HUDEP-2 (cell line): ENCODE results near the gene AGER.

Source experiments
- DNase-seq, 76 experiments: peaks; one replicate each; lab custom pipeline; 2025; ENCODE audit not compliant: unreplicated experiment in 76 of 76; lab: John Stamatoyannopoulos, UW

The AGER gene

GRCh38 chr6:32174416-32174815, 9.6 kb downstream of the AGER start:
- DNase-seq = no peak

GRCh38 chr6:32173051-32173727, 10.9 kb downstream of the AGER start:
- no peak for DNase-seq

- no peak for DNase-seq
These were observed 12.8 kb downstream of the AGER start for GRCh38 chr6:32171234-32171633.

GRCh38 chr6:32170294-32170693, 13.8 kb downstream of the AGER start:
- no peak for DNase-seq

- peak in 8 of 76 experiments; percentile 21 to 48 (median 28) for DNase-seq
These were observed 15.1 kb downstream of the AGER start for GRCh38 chr6:32168807-32169591.

- DNase-seq = peak in 4 of 76 experiments; percentile 31 to 46 (median 36)
These were observed 15.7 kb downstream of the AGER start for GRCh38 chr6:32168350-32168749.

- DNase-seq = peak in 72 of 76 experiments; percentile 60 to 97 (median 83)
These were observed 16.2 kb downstream of the AGER start for GRCh38 chr6:32167761-32168262.

GRCh38 chr6:32167154-32167760, 16.8 kb downstream of the AGER start:
- DNase-seq = no peak

- DNase-seq = peak in 2 of 76 experiments; percentile 20
These were observed 17.5 kb downstream of the AGER start for GRCh38 chr6:32166411-32167061.

GRCh38 chr6:32164295-32164694, 19.8 kb downstream of the AGER start, which contains the start of gene EGFL8:
TSS of gene EGFL8 (plus strand) at chr6:32164595. CDS start at chr6:32166166, 1,571 bp downstream.
- DNase-seq = no peak

- DNase-seq = no peak
These were observed 20.3 kb downstream of the AGER start for GRCh38 chr6:32163559-32164258.

- DNase-seq = no peak
These were observed 26.0 kb downstream of the AGER start for GRCh38 chr6:32158052-32158451.

- no peak for DNase-seq
These were observed 27.2 kb downstream of the AGER start for GRCh38 chr6:32156891-32157290.

- peak in 28 of 76 experiments; percentile 66 to 97 (median 87) for DNase-seq
These were observed 29.4 kb downstream of the AGER start for GRCh38 chr6:32154514-32155161.

GRCh38 chr6:32153564-32154513, 30.2 kb downstream of the AGER start, which contains the start of gene PPT2:
TSS of gene PPT2 (plus strand) at chr6:32154141. CDS start at chr6:32154595, 454 bp downstream.
- DNase-seq = peak in 74 of 76 experiments; percentile 69 to 97 (median 90)

- peak in 6 of 76 experiments; percentile 66 to 93 (median 74) for DNase-seq
These were observed 31.1 kb downstream of the AGER start for GRCh38 chr6:32152769-32153563.
